Ovary (tissue), 9 donors: Measurements from ENCODE around the gene NOL12. TPM values are rescaled to one million over a fixed set of nuclear protein-coding genes. Genes with fewer than 3 reads are reported as not detected.

Source experiments
- DNase-seq, 5 donors: peaks; one replicate each; pipeline ENCODE4 v3.0.0-alpha.2; 2019 to 2020
- H3K27ac ChIP-seq, 2 donors: fragments of 200-600 bp; one replicate each; pipeline versions ENCODE4 v1.5.1 to v1.8.0; 2019 to 2022
- H3K27me3 ChIP-seq: fragments of 200-600 bp; one replicate; pipeline ENCODE4 v1.8.0; 2022
- H3K36me3 ChIP-seq: fragments of 200-600 bp; sonication (generic); one replicate; pipeline ENCODE4 v1.5.1; 2019
- H3K4me1 ChIP-seq: one replicate; pipeline ENCODE4 v1.8.1; 2013; ENCODE audit warnings: mild to moderate bottlenecking, moderate library complexity; ENCODE audit not compliant: insufficient read depth
- H3K4me3 ChIP-seq: fragments of 200-600 bp; sonication (generic); one replicate; pipeline ENCODE4 v1.5.1; 2017
- H3K9me3 ChIP-seq, 2 donors: fragments of 200-600 bp in 1 of 2; sonication (generic) in 1 of 2; one replicate each; pipeline versions ENCODE4 v1.5.1 to v1.8.1; 2013 to 2019; ENCODE audit warnings: mild to moderate bottlenecking in 1 of 2, moderate library complexity in 1 of 2
- EP300 ChIP-seq: sonication (generic); formaldehyde crosslinking; IDR thresholded peaks from one replicate; pipeline ENCODE4 v1.6.1; 2017; ENCODE audit warnings: antibody characterized with exemption
- POLR2A ChIP-seq: fragments of 450-650 bp; IDR thresholded peaks from one replicate; pipeline ENCODE4 v1.6.1; 2017; ENCODE audit warnings: antibody characterized with exemption, mild to moderate bottlenecking, moderate library complexity
- WGBS, 3 donors: extraction: QIAGEN DNeasy Blood & Tissue Kit in 1 of 3; methylation state at CpG; one replicate each; pipeline versions ENCODE4 v1.1.5 to v1.1.7; 2013 to 2017; 5-methylcytosine and 5-hydroxymethylcytosine counted together
- intact Hi-C, 4 donors: fragments of 100-400 bp; cut with DNase I; formaldehyde crosslinking; loops; one replicate each; pipeline versions ENCODE4 v1.11.0 to v1.15.1; 2022 to 2023
- polyA plus RNA-seq, 2 donors: library from polyadenylated mRNA; stranded (reverse); fragments of 200-250 nt in 1 of 2; fragments of 350-450 nt in 1 of 2; fragmentation: Illumina TruSeq in 1 of 2; extraction: RNeasy Lipid Tissue Mini Kit (QIAGEN cat#74804) in 1 of 2; gene quantifications; one replicate each; pipeline ENCODE4 v1.2.3, GENCODE V29; 2013 to 2014
- total RNA-seq, 7 donors: library from RNA; depleted of rRNA in 2 of 7; stranded (reverse); fragments of >200 nt in 2 of 7; fragmentation: NEBNext Ultra II Directional in 3 of 7; extraction: Animal tissue kit (Norgen Biotek cat#: 25700) in 3 of 7; gene quantifications; one replicate each; pipeline versions ENCODE4 v1.1.0 to v1.2.4, GENCODE V29; 2016 to 2023
- TF ChIP-seq, protein P1 (sequence below), 3 donors: fragments of 450-650 bp in 2 of 3; fragments of 200-600 bp in 1 of 3; IDR thresholded peaks; one replicate each; pipeline versions ENCODE4 v1.5.1 to v1.8.0; 2016 to 2022; ENCODE audit warnings: antibody characterized with exemption in 3 of 3, mild to moderate bottlenecking in 1 of 3
- donor health status: DM: no; HTN: no; CAD: no; lungs with moderate emphysema.
- donor health status: DM: no; HTN: no; CAD: no.
- donor health status: Bipolar disorder and iron deficiency.
- donor health status: DM: yes; HTN: yes; CAD: no.
- donor health status: DM: no; HTN: no; CAD: no.
- donor health status: DM: yes; HTN: yes; CAD: no.

Gene NOL12
- total and polyA plus RNA-seq, 9 donors: 7.6 to 36.0 (median 20.0) TPM

DNA sequence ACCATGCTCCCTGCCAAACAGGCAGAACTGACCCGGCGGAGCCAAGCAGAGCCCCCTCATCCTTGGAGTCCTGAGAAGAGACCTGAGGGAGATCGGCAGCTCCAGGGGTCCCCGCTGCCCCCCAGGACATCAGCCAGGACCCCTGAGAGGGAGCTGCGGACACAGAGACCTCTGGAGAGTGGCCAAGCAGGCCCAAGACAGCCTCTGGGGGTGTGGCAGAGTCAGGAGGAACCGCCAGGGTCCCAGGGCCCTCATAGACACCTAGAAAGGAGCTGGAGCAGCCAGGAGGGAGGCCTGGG is 48.2 kb downstream of the NOL12 start:
- Histone ChIP-seq H3K4me1 (peaks cover 7% of the 10 kb centered on the region), H3K4me3 (no peak overlapping the region), H3K27me3 (no peaks in the 10 kb centered on the region), H3K27ac (peak overlapping the region; percentile 64 to 70), H3K36me3 (no peaks in the 10 kb centered on the region), H3K9me3 (no peaks in the 10 kb centered on the region)
- 68 to 82% (median 68%) methylated on average over 6 of the region's 6 CpGs for WGBS, 3 donors
- TF ChIP-seq, protein P1, sequence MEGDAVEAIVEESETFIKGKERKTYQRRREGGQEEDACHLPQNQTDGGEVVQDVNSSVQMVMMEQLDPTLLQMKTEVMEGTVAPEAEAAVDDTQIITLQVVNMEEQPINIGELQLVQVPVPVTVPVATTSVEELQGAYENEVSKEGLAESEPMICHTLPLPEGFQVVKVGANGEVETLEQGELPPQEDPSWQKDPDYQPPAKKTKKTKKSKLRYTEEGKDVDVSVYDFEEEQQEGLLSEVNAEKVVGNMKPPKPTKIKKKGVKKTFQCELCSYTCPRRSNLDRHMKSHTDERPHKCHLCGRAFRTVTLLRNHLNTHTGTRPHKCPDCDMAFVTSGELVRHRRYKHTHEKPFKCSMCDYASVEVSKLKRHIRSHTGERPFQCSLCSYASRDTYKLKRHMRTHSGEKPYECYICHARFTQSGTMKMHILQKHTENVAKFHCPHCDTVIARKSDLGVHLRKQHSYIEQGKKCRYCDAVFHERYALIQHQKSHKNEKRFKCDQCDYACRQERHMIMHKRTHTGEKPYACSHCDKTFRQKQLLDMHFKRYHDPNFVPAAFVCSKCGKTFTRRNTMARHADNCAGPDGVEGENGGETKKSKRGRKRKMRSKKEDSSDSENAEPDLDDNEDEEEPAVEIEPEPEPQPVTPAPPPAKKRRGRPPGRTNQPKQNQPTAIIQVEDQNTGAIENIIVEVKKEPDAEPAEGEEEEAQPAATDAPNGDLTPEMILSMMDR (IDR thresholded peaks at IDR 0.05): no peak
- TF ChIP-seq POLR2A (no peak), EP300 (no peak)
- DNase-seq: peak in 2 of 5 donors; percentile 38 to 51
- intact Hi-C loops: no loop called here

- peak in 4 of 5 donors; percentile 42 to 57 (median 44) for DNase-seq
- TF ChIP-seq EP300 (no peak), POLR2A (no peak)
- TF ChIP-seq, protein P1 (IDR thresholded peaks at IDR 0.05): no peak
- Histone ChIP-seq H3K9me3 (no peaks in the 10 kb centered on the region), H3K4me3 (no peak overlapping the region), H3K27ac (peak overlapping the region; percentile 64 to 70), H3K4me1 (peaks cover 12% of the 10 kb centered on the region), H3K36me3 (no peaks in the 10 kb centered on the region), H3K27me3 (no peaks in the 10 kb centered on the region)
- WGBS, 3 donors: 81 to 83% (median 81%) methylated on average over 10 to 16 of the region's 16 CpGs
- intact Hi-C loops: no loop called here
Observed at GRCh38 chr22:37734964-37735451, 48.9 kb downstream of the NOL12 start.

DNA sequence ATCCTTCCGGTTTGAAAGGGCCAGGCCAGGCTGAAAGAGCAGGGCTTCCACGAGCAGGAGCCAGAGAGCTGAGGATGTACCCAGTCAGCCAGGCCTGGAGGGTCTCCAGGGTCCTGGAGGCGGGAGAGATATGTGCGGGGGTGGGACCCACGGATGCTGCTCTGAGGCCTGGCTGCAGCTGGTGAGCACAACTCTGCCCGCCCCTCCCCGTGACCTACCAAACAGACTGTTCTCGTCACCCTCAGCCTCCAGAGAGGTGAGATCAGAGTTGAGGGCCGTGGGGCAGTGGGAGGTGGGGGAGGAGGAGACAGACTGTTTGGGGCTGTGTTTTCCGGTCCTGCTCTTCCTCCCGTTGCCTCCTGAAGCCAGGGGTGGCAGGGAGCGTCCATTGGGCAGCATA is 52.9 kb downstream of the NOL12 start:
- H3K36me3 ChIP-seq: no peaks in the 10 kb centered on the region
- H3K9me3 ChIP-seq: no peaks in the 10 kb centered on the region
- peak overlapping the region; percentile 16 to 87 for H3K27ac ChIP-seq
- H3K4me3 ChIP-seq: no peak overlapping the region
- 2 to 15% (median 6%) methylated on average over 12 of the region's 12 CpGs for WGBS, 3 donors
- TF ChIP-seq, protein P1 (IDR thresholded peaks at IDR 0.05): peak in 2 of 3 donors; percentile 28 to 31
- TF ChIP-seq EP300 (peak; percentile 22), POLR2A (peak; percentile 20)
- H3K4me1 ChIP-seq: peaks cover 17% of the 10 kb centered on the region
- intact Hi-C loops: no loop called here
- H3K27me3 ChIP-seq: no peaks in the 10 kb centered on the region
- DNase-seq: peak; percentile 92 to 97 (median 95)

DNA sequence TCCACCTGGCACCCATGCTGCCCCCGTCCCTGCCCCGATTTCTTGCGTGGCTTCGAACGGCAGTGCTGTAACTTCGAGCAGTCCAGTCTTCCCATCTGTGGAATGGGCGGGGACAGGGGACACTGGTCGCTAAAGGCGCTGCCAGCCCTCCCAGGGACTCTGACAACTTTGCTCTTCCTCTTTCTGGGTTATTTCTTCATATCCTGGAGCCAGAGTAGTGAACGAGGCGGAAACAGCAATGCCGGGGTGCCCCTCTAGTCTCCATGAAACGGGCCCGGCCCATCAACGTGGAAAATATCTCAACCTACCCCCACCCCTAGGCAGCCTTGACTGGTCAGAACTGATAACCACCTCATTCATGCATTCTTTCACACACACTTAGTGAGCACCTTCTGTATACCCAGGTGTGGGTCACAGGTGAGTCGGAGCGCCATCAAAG is 53.5 kb downstream of the NOL12 start:
- H3K4me3 ChIP-seq: no peak overlapping the region
- intact Hi-C loops: no loop called here
- H3K27me3 ChIP-seq: no peaks in the 10 kb centered on the region
- 76 to 83% (median 80%) methylated on average over 17 of the region's 17 CpGs for WGBS, 3 donors
- TF ChIP-seq EP300 (no peak), POLR2A (no peak)
- TF ChIP-seq, protein P1 (IDR thresholded peaks at IDR 0.05): no peak
- peak overlapping the region; percentile 16 to 87 for H3K27ac ChIP-seq
- no peaks in the 10 kb centered on the region for H3K36me3 ChIP-seq
- peaks cover 17% of the 10 kb centered on the region for H3K4me1 ChIP-seq
- peak in 3 of 5 donors; percentile 47 to 69 (median 50) for DNase-seq
- H3K9me3 ChIP-seq: no peaks in the 10 kb centered on the region
